ENCODE data around the gene RRN3. TPM values are rescaled to one million over a fixed set of nuclear protein-coding genes. Genes with fewer than 3 reads are reported as not detected.
"Not testable (repeated sequence)": the region's sequence is repeated elsewhere in the genome, so short reads cannot be mapped to it uniquely, and the experiment has no call there.

The RRN3 gene
- total RNA-seq (10 to 100 TPM; 44.3 to 50.1 TPM), polyA plus RNA-seq (ENCODE audit: insufficient read depth, low read depth, low replicate concordance) (31.0 TPM)
- long read RNA-seq, donor 1, transcript RRN3-203 (17 exons, 2,198 nt): minor isoform, 5 of 11 reads
- long read RNA-seq, donor 1, transcript RRN3-201 (18 exons, 3,762 nt): major isoform, 6 of 11 reads
- long read RNA-seq, donor 1, partial matches to known transcripts: 0 of 11 reads
- long read RNA-seq, donor 1, other reads (novel, unspliced or antisense): 0 of 11 reads
- long read RNA-seq, donor 2, transcript RRN3-201 (18 exons, 3,762 nt): major isoform, 5 of 6 reads
- long read RNA-seq, donor 2, partial matches to known transcripts: 0 of 6 reads
- long read RNA-seq, donor 2, other reads (novel, unspliced or antisense): 0 of 6 reads

GRCh38 chr16:15093955-15094827, at the start of gene RRN3:
TSS of gene RRN3 (minus strand) at chr16:15094272. CDS start at chr16:15094233, 39 bp downstream.
- H3K27me3 ChIP-seq; H3K36me3 ChIP-seq (ENCODE audit: low read depth, missing control alignments); H3K9me3 ChIP-seq; intact Hi-C loops (cut with DNase I; ENCODE audit: low total_unique reads): not testable (repeated sequence)
- H3K4me1 ChIP-seq: peaks cover 11% of the 10 kb centered on the region
- peak within 1 kb of the TSS; percentile 61 for H3K4me3 ChIP-seq
- DNase-seq: peak; percentile 96
- 1 to 12% methylated on average over 10 to 56 of the region's 56 CpGs for WGBS, 2 donors
- peak; percentile 30 for TF ChIP-seq POLR2A (IDR thresholded peaks at IDR 0.05)
- peak in 1 of 3 experiments; percentile 1 for TF ChIP-seq CTCF (IDR thresholded peaks at IDR 0.05)
- peak within 1 kb of the TSS; percentile 57 to 72 for H3K27ac ChIP-seq

- intact Hi-C loops (cut with DNase I; ENCODE audit: low total_unique reads); H3K9me3 ChIP-seq; DNase-seq; H3K36me3 ChIP-seq (ENCODE audit: low read depth, missing control alignments); H3K4me3 ChIP-seq; H3K27me3 ChIP-seq: not testable (repeated sequence)
- H3K27ac ChIP-seq: peak overlapping the region; percentile 18 to 69
- peaks cover 28% of the 10 kb centered on the region for H3K4me1 ChIP-seq
- WGBS, 2 donors: 58 to 73% methylated on average over 4 to 20 of the region's 26 CpGs
Observed at GRCh38 chr16:15143601-15144091, 49.6 kb upstream of the RRN3 start.

- intact Hi-C loops (cut with DNase I; ENCODE audit: low total_unique reads); H3K9me3 ChIP-seq; DNase-seq; H3K36me3 ChIP-seq (ENCODE audit: low read depth, missing control alignments); H3K27me3 ChIP-seq; H3K27ac ChIP-seq; H3K4me3 ChIP-seq: not testable (repeated sequence)
- 53% methylated on average over 4 of the region's 26 CpGs; no CpG with 5 or more reads in 1 of the 2 donors for WGBS, 2 donors
- peaks cover 28% of the 10 kb centered on the region for H3K4me1 ChIP-seq
Observed at GRCh38 chr16:15142891-15143600, 49.0 kb upstream of the RRN3 start.

GRCh38 chr16:15142107-15142890, 48.2 kb upstream of the RRN3 start:
- H3K27ac ChIP-seq; H3K27me3 ChIP-seq; DNase-seq; intact Hi-C loops (cut with DNase I; ENCODE audit: low total_unique reads); H3K4me3 ChIP-seq; H3K9me3 ChIP-seq; H3K36me3 ChIP-seq (ENCODE audit: low read depth, missing control alignments): not testable (repeated sequence)
- peaks cover 28% of the 10 kb centered on the region for H3K4me1 ChIP-seq
- 76 to 88% methylated on average over 4 to 15 of the region's 27 CpGs for WGBS, 2 donors

GRCh38 chr16:15141586-15141985, 47.5 kb upstream of the RRN3 start:
- intact Hi-C loops (cut with DNase I; ENCODE audit: low total_unique reads): no loop called here
- WGBS, 2 donors: 87 to 100% methylated on average over 4 to 11 of the region's 15 CpGs
- TF ChIP-seq CTCF (IDR thresholded peaks at IDR 0.05) (no peak), POLR2A (IDR thresholded peaks at IDR 0.05) (no peak)

GRCh38 chr16:15140444-15141365, 46.6 kb upstream of the RRN3 start:
- H3K9me3 ChIP-seq; intact Hi-C loops (cut with DNase I; ENCODE audit: low total_unique reads); H3K4me3 ChIP-seq; DNase-seq; H3K27ac ChIP-seq; H3K36me3 ChIP-seq (ENCODE audit: low read depth, missing control alignments); H3K27me3 ChIP-seq: not testable (repeated sequence)
- 75 to 80% methylated on average over 20 to 29 of the region's 30 CpGs for WGBS, 2 donors
- peaks cover 20% of the 10 kb centered on the region for H3K4me1 ChIP-seq

More at GRCh38 chr16:15141586-15141985, 47.5 kb upstream of the RRN3 start:
- Histone ChIP-seq H3K4me3 (no peak overlapping the region), H3K36me3 (ENCODE audit: low read depth, missing control alignments) (no peaks in the 10 kb centered on the region), H3K27me3 (no peaks in the 10 kb centered on the region), H3K4me1 (peaks cover 28% of the 10 kb centered on the region), H3K9me3 (no peaks in the 10 kb centered on the region), H3K27ac (no peak overlapping the region)
- DNase-seq: no peak

- H3K4me3 ChIP-seq; H3K27ac ChIP-seq; intact Hi-C loops (cut with DNase I; ENCODE audit: low total_unique reads); H3K27me3 ChIP-seq; H3K36me3 ChIP-seq (ENCODE audit: low read depth, missing control alignments); H3K9me3 ChIP-seq; DNase-seq; H3K4me1 ChIP-seq: not testable (repeated sequence)
- 50 to 65% methylated on average over 2 to 6 of the region's 15 CpGs for WGBS, 2 donors
Observed at GRCh38 chr16:15137514-15137913, 43.4 kb upstream of the RRN3 start.
